Fibroblast of upper back skin (primary cell): ENCODE data around the gene FARP1.

Source experiments
- DNase-seq: peaks from one replicate; pipeline ENCODE4 v3.0.0-alpha.2; 2013

The FARP1 gene

DNA sequence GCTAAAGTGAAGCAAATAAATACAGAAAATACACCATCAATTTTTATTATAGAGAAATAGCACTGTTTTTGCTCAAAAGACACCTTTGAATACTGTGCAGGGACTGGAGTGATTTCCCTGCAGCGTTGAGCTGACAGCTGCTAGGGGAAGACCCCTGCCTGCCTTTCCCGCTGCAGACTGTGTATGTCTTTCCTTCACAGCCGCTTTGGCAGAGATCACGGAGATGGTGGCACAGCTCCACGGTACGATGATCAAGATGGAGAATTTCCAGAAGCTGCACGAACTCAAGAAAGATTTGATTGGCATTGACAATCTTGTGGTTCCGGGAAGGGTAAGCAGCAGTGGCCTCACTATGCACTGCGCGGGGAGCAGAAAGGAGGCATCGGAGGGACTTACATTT is 292.5 kb downstream of the FARP1 start:
- no peak for DNase-seq

DNA sequence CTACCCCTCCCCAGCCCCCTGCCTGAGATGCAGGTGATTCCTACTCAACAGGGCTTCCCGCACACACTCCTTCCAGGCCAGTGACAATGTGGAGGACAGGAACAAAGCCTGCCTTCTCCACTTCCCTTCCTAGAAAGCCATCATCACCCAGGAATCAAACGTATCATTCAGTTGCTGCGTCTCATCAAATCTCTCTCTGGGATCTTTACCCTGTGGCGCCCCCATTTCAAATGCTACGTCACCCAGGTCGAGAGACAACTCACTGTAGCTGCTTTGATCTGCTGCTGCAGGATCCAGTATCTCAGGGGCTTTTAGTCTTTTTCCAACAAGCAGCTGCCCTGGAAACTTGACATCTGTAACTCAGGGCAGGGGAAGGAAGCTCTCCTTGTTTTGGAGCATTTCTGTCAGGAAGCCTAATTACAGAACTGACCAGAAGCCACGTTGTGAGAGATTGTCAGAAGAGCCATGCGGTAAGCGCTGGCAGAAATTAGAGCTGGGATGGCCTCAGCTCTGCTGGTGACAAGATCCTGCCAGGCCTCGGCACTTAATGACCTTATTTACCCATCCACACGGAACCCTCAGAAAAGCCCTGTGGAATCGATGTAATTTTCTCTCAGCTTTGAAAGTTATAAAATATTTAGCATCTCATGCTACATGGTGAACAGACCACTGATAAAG is 293.5 kb downstream of the FARP1 start:
- DNase-seq = no peak

DNA sequence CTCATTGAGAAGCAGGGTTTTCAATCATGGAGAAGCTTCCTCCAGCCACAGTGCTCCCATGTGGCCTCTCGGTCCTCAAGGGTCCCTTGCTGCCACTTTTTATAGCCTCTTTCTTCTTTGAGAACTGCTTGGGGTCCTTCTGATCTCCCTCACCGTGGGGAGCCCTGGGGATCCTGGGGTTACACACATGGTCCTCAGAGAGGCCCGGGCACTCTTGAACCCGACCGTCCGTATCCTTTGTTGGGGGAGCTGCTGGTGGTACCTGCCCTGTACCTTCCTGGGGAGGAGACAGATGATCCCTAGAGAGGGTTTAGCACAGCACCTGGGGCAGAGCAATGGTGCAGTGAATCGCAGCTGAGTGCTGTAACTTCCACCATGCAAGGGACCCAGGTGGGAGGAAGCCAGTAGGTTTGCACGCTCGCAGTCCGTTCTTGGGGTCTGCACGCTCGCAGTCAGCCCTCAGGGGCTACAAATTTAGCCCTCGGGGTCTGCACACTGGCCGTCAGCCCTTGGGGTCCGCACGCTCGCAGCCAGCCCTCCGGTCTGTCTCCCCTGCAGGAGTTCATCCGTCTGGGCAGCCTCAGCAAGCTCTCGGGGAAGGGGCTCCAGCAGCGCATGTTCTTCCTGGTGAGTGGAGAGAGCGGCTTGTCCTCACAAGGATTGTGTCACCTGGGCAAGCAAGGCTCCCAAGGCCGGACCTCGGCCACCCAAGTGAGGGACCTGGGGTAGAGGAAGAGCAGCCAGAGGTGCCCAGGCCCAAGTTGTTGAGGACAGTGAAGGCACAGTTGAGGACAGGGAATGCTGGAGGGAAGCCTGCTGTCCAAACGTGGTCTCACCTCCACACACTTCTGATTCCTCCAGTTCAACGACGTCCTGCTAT is 295.6 kb downstream of the FARP1 start:
- no peak for DNase-seq

DNA sequence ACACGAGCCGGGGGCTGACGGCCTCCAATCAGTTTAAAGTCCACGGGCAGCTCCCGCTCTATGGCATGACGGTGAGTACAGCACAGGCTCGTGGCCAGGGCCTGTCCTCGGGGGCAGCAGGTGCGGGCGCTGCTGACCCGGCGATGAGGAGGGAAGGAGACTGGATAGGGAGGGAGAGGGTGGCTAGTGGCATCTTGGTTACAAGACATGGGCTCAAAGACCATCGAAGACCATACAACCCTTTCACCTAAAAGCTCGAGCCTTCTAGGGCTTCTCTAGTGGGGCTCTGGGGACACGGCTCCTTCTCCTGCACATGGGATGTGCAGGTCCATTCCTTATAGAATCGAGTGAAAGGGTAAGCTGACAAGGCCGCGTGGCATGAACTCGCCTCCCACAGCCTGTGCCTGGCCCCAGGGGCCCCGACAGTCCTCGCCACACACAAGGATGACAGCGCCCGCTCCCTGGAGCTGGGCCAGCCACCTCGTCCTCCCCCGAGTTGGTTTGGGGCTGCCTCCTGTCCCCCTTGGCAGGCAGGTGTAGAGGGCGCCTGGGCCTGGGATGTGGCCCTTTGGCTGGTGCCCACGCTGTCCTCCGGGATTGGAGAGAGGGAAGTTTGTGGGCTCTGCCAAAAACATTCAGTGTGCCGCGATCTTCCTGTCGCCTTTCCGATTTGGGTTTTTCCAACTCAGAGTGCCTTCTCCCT is 296.4 kb downstream of the FARP1 start:
- no peak for DNase-seq

DNA sequence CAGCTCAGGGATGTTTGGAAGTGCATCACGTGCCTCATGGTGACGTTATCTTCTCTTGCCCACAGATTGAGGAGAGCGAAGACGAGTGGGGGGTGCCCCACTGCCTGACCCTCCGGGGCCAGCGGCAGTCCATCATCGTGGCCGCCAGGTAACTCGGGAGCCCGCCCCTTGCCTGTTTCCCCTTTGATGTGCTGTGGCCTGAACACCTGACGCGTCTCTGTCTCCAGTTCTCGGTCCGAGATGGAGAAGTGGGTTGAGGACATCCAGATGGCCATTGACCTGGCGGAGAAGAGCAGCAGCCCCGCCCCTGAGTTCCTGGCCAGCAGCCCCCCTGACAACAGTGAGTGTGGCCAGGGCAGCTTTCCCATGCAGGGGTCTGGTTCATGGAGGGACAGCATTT is 297.0 kb downstream of the FARP1 start:
- DNase-seq = no peak

DNA sequence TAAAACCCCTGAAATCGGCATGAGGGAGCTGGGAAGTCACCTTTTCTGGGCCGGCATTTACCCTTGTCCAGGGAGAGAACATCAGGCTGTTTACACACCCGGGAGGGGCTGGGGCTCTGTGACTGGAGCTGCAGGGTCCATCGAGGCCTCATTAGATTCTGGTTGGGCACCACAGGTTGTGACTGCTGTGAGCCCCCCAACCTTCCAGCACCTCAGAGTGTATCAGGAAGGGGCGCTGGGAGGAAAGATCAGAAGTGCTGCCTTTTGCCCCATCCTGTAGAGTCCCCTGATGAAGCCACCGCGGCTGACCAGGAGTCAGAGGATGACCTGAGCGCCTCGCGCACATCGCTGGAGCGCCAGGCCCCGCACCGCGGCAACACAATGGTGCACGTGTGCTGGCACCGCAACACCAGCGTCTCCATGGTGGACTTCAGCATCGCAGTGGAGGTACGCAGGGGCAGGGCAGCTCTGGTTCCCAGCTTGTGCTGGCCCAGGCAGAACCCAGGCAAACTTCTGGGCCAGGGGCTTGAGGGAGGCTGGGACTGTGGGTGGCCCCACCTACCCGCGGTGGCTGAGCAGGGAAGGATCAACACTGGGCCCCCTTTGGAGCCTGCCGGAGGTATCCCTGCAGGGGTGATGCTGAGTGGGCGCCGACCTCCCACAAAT is 297.6 kb downstream of the FARP1 start:
- no peak for DNase-seq

DNA sequence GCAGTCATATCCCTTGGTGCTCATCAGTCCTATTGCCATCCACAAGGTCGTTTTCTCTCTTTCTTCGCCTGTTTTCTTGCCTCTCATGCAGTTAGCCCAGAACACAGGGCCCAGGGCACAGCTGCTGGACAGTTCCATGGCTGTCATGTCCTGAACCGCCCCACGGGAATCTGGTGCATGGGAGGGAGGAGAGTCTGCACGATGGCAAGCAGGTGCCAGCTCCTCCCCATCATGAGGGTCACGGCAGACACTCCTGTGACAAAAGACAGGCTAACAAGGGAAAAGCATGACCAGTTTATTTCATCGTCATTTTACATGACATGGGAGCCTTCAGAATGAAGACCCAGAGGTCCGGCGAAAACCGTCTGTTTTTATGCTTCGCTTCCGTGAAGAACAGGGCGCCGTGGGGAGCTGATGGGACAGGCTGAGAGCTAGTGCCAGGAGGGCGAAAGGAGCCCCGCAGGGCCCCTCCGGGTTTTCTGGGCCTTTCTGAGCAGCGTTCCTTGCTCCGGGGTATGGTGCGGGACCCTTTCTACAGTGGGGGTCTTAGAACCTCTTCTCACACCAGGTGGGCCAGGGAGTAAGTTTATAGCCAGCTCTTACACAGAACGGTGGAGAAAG is 298.3 kb downstream of the FARP1 start:
- DNase-seq = no peak

DNA sequence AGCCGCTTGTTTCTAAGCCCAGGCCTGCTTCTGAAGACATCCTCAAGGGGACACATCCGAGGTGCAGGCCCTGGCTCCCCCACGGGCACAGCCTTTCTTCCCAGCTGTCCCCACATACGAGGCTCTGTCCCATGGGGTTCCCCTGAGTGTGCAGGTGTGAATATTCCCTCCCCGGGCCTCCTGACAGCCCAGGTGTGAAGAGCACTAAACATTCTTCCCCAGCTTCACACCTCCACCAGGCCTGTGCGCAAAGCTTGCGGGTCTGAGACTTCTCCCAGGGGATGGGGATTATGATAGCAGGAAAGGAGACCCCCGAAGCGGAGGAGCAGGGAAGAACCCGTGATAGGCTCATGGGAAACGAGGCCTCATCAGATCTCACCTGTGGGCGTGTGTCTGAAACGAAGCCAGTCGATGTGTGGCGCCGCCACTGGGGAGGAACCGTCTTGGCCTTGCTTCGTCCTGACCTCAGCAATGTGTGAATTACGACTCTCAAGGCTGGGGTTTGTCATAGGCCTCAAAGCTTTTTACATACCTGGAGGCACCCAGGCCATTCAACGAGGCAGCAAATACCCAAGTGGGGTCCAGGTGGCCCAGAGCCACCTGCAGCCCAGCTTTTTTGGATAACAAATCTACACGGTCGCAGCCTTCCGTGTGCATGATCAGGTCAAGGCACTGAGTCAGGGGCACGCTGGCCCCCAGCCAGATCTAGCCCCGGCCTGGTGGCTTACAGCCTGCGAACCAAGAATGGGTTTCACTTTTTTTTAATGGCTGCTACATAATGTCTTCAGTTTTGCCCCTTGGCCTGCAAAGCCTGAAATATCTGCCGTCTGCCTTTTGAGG is 299.7 kb downstream of the FARP1 start:
- DNase-seq = no peak

DNA sequence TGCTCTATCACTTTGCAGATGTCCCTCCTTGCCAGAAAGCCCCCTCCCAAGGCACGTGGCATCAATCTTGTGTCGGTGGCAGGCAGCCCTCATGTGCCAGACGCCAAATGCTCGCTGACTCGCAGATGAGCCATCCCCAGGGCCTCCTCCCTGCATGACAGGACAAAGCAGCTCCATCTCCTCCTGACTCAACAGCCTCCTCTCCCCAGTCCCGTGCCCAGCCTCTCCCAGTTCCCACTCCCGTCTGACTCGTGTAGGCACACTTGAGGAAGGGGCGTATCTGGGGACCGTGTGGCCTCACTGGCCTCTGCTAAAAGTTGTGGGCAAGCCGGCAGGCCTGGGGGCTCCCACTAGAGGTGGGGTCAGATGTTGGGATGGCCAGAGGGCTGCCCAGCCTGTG is 300.4 kb downstream of the FARP1 start:
- DNase-seq = peak; percentile 77

DNA sequence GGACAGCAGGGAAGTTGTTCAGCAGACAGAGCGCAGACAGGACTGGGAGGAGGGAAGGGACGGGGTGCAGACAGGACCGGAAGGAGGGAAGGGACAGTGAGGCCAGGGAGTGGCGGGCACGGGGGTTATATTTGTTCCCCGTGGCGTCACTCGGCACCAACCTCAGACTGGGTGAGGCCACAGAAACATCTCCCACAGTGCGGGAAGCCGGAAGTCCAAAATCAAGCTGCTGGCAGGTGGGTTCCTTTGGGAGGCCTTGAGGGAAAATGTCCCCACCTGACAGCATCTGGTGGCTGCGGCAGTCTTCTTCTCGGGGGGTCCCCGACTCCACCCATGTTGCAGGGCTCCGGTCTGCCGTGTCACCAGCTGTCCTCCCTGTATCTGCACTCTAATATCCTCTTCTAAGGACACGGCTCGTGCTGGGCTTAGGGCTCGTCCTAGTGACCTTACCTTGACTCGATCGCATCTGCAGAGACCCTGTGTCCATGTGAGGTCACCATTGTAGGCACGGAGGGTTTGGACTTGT is 301.0 kb downstream of the FARP1 start:
- DNase-seq = no peak

DNA sequence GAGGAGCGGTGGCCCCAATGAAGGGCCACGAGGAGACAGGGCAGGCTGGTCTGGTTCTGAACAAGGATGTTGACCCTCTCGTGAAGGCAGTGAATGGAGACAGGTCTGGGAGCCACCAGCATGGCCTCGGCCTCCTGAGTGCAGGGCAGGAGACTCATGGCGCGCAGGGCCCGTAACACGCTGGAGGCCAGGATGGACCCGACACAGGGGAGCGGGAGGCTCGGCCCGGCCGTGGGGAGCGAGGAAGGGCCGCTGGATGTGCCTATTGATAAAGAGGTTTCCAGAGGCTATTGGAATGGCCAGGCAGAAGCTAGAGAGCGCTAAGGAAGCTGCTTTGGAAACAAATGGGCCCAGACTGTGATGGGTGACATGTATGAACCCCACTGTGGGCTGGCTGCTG is 301.5 kb downstream of the FARP1 start:
- no peak for DNase-seq

DNA sequence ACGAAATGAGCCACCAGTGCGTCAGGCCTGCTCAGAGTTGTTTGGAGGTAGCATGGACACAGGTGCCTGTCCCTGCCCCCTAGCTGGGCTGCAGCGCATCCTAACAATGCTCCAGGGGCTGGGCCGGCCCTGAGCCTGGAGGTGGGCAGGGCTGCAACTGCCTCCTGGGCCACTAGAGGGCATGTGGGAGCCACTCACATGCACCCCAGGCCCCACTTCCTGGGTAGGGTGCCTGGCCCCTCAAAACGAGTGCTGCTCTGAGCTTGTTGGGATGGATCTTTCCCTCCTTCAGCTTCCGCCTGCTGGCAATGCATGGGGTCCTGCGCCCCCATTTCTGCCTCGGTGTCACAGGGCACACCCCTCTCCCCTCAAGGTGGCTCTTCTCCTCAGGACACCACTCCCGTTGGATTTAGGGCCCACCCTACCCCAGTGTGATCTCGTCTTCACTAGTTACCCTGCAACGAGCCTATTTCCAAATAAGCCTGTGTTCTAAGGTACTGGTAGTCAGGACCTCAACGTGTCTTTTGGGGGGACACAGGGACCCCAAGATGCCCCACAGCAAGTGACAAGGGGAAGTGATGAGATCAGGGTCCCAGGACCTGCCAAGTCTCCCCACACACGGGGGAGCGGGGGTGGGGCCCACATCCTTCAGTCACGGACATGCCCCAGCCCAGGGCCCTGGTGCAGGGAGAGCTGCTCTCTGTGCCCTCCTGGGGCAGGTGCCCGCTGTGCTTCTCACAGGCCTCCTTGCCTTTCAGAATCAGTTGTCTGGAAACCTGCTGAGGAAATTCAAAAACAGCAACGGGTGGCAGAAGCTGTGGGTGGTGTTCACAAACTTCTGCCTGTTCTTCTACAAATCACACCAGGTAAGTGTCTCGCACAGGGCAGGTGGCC is 302.7 kb downstream of the FARP1 start:
- peak; percentile 48 for DNase-seq

DNA sequence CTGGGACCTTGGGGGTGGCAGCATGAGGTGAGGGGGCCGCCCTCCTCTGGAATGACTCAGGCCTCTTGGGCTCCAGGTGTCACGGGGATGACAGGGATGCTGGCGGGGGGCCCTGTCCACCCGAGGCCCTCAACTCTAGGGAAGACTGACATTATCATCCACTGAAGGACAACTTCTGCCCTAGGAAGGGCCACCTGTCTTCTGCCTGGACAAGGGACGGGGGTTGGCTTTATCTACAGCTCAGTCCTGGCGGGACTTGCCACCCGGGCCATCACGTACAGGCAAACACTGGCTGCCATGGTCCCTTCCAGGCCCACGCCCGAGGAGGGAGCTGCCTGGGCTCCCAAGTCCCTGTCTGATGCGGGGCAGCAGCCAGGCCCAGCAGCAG is 303.3 kb downstream of the FARP1 start:
- DNase-seq = no peak

DNA sequence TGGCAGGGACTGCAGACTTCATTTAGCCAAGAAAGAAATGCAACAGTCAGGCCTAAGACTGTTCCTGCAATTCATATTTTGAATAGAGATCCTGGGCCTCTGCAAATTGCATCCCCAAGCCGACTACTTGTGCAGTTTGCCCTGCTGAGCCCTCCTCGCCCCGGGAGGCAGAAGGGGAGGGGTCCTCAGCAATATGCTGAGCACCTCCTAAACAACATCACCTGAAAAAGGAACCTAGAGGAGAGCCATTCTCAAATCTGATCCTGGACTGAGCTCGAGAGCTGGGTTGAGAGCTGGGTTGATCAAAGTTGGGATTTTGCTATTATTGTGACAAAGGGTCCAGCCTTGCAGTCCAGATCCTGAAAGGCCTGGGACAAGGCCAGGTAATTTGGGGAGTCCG is 304.2 kb downstream of the FARP1 start:
- DNase-seq = no peak

DNA sequence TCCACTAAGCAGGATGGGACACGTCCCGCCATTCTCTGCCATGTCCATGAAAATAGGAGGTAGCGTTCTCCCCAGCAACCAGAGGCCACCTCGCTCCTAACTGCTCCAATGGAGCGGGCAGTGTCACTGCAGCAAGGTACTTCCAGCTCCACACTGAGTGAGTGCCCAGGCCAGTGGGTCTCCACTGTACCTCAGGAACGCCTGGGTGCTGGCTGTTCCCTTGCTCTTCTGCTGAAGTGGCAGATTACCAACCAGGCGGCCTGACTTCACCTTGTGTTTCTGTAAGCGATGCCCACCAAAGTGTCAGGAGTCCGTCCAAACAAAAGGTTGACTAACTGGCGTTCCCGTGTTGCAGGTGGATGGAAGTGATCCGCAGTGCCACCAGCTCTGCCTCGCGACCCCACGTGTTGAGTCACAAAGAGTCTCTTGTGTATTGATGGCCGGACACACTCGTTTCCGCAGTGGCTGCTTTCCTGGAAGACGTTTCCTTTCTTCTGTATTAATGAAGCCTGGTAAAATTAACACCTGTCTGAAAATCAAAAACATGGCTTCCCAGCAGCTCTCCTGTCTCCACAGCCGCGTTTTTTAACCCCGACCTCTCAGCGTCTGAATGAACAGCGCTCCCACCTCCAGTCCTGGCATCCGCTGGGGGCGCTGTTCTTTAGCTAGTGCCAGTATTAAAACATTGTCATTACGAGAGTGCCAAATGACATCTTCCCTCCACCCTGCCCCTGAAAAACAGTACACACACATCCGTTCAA is 305.2 kb downstream of the FARP1 start:
- no peak for DNase-seq

DNA sequence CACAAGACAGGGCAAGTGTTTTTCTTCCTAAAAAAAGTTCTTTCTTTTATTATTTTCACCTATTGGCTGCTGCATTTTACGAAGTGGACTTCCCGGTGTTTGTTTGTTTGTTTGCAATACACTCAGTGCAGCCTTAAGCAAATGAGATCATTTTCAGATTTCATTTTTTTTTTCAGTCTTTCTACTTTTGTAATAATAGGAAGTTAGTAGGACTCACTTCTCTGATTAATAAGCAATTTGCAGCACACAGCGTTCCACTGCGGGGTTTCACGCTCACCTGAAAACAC is 305.7 kb downstream of the FARP1 start:
- no peak for DNase-seq

DNA sequence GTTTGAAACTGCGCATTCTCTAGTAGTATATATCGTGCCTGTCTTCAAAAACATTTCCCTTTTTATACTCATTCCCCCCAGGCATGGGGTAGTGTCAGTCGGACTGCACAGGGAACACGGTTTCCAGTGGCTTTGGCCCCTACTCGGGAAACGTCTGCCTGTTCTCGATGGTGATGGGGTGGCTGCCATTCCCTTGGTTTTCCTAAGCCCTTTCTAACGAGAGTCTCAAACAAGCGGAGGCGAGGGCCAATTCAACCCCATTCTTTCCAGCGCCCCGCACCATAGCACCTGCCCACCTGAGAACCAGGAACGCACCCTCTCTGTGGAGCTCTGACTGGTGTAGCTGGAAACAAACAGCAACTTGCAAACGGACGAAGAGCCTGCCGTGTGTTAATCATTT is 306.4 kb downstream of the FARP1 start:
- no peak for DNase-seq

DNA sequence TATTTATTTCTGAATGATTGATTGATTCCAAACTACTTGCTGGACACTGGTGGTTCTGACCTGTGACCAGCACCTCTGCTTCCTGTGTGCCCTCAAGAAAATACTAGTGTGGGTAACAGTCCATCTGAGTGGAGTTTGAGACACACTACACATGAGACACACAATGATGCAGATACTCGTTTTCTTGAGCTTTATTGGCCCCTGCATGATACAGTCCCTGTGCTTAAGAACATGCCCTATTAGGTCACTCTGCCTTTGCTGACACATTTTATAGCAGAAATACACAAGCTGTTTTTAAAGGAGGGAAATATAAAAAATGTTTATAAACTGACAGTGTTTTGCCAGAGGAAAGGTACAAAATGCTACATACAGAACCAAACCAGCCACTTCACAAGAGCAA is 307.1 kb downstream of the FARP1 start:
- DNase-seq = no peak

DNA sequence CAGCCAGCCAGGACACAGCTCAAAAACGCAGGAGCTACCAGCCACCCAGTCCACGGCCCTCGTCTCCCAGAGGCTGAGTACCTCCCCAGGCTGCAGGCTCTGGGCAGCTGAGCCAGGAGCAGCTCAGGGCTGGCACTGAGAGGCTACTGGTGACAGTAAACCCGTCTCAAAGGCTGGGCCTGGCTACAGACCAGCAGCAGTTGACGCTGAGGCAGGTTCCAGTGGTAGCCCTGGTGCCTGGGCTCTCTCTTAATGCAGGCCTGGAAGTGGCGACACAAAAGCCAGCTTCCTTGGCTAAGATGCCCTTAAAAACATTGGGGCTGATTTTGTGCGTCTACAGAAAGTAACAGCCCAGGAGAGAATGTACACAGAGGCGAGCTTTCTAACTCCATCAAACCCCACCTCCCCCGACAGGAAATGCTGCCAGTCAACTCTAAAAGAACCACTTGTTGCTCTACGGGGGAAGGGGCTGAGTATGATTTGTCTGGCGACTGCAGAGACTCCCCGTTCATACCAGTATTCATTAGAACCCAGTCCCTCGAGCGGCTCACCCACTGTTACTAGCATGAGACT is 307.7 kb downstream of the FARP1 start:
- DNase-seq = no peak
